Neural cell (in vitro differentiated cells): ENCODE measurements around the gene PTTG1IP. TPM values are rescaled to one million over a fixed set of nuclear protein-coding genes. Genes with fewer than 3 reads are reported as not detected.

Source experiments
- H2AFZ ChIP-seq: fragments of 200-600, 300-800 bp; sonication (generic), shearing (Covaris generic); 2 replicates; pipeline ENCODE4 v1.6.0; 2014; ENCODE audit warnings: low read depth, mild to moderate bottlenecking, antibody characterized with exemption, low read length, moderate library complexity
- H3F3A ChIP-seq: fragments of 200-600 bp; shearing (Covaris generic); 2 replicates; pipeline ENCODE4 v1.6.1; 2016; ENCODE audit warnings: mild to moderate bottlenecking, moderate library complexity, mixed read lengths, antibody characterized with exemption, low read length; ENCODE audit not compliant: insufficient read depth, poor library complexity, severe bottlenecking
- H3K27ac ChIP-seq: fragments of 200-600, 300-800 bp; sonication (generic), shearing (Covaris generic); 2 replicates; pipeline ENCODE4 v1.5.1; 2014; ENCODE audit warnings: mild to moderate bottlenecking, low read length, moderate library complexity
- H3K27me3 ChIP-seq: fragments of 300-800, 200-600 bp; sonication (generic), shearing (Covaris generic); 2 replicates; pipeline ENCODE4 v1.6.0; 2014; ENCODE audit warnings: mild to moderate bottlenecking, low read depth, low read length, moderate library complexity; ENCODE audit not compliant: insufficient read depth
- H3K36me3 ChIP-seq: fragments of 300-800, 200-600 bp; sonication (generic), shearing (Covaris generic); 2 replicates; pipeline ENCODE4 v1.5.1; 2014; ENCODE audit warnings: mild to moderate bottlenecking, antibody characterized with exemption, low read length, moderate library complexity; ENCODE audit not compliant: insufficient read depth
- H3K4me2 ChIP-seq: fragments of 300-800, 200-600 bp; sonication (generic), shearing (Covaris generic); 2 replicates; pipeline ENCODE4 v1.6.0; 2014; ENCODE audit warnings: mild to moderate bottlenecking, low read length
- H3K4me3 ChIP-seq: fragments of 300-800, 200-600 bp; sonication (generic), shearing (Covaris generic); 2 replicates; pipeline ENCODE4 v1.5.1; 2014; ENCODE audit warnings: mild to moderate bottlenecking, low read length, moderate library complexity
- H3K79me2 ChIP-seq: fragments of 200-600 bp; shearing (Covaris generic); replicated peaks from 2 replicates; pipeline ENCODE4 v1.6.0; 2014; ENCODE audit warnings: mild to moderate bottlenecking, low read length, moderate library complexity; ENCODE audit not compliant: insufficient read depth
- H3K9ac ChIP-seq: fragments of 300-800, 200-600 bp; sonication (generic), shearing (Covaris generic); 2 replicates; pipeline ENCODE4 v1.6.1; 2016; ENCODE audit warnings: mild to moderate bottlenecking, low read length, mixed read lengths
- H3K9me2 ChIP-seq: fragments of 200-600 bp; shearing (Covaris generic); 2 replicates; pipeline ENCODE4 v1.6.1; 2016; ENCODE audit warnings: mild to moderate bottlenecking, low read length, mixed read lengths; ENCODE audit not compliant: insufficient read depth
- H3K9me3 ChIP-seq: fragments of 200-600, 300-800 bp; sonication (generic), shearing (Covaris generic); 2 replicates; pipeline ENCODE4 v1.6.1; 2016; ENCODE audit warnings: mild to moderate bottlenecking, mixed run types, low read length, moderate library complexity, mixed read lengths
- H4K20me1 ChIP-seq: fragments of 200-600 bp; shearing (Covaris generic); 2 replicates; pipeline ENCODE4 v1.6.1; 2016; ENCODE audit warnings: mild to moderate bottlenecking, mixed run types; ENCODE audit not compliant: insufficient read depth
- CTCF ChIP-seq: fragments of 450-650 bp; IDR thresholded peaks from 2 replicates; pipeline ENCODE4 v1.5.1; 2014; ENCODE audit warnings: antibody characterized with exemption, mild to moderate bottlenecking, moderate library complexity; ENCODE audit not compliant: poor library complexity, severe bottlenecking
- EP300 ChIP-seq: fragments of 450-650 bp; conservative IDR thresholded peaks from 2 replicates; pipeline ENCODE4 v1.6.1; 2014; ENCODE audit warnings: antibody characterized with exemption, mild to moderate bottlenecking, moderate library complexity; ENCODE audit not compliant: poor library complexity, severe bottlenecking
- EZH2 ChIP-seq: fragments of 200-600, 300-800 bp; shearing (Covaris generic), sonication (generic); IDR thresholded peaks from 2 replicates; pipeline ENCODE4 v1.6.1; 2014; ENCODE audit warnings: antibody characterized with exemption, low read length, borderline replicate concordance, mild to moderate bottlenecking; ENCODE audit not compliant: insufficient read depth, poor library complexity, severe bottlenecking
- MXI1 ChIP-seq: fragments of 450-650 bp; conservative IDR thresholded peaks from 2 replicates; pipeline ENCODE4 v1.6.1; 2014; ENCODE audit warnings: antibody characterized with exemption, mild to moderate bottlenecking; ENCODE audit not compliant: poor library complexity, severe bottlenecking
- RAD21 ChIP-seq: fragments of 450-650 bp; conservative IDR thresholded peaks from 2 replicates; pipeline ENCODE4 v1.6.1; 2014; ENCODE audit warnings: antibody characterized with exemption, mild to moderate bottlenecking, moderate library complexity
- REST ChIP-seq: IDR thresholded peaks from 2 replicates; pipeline ENCODE4 v1.6.1; 2012; ENCODE audit warnings: borderline replicate concordance
- TAF1 ChIP-seq: IDR thresholded peaks from 2 replicates; pipeline ENCODE4 v1.6.1; 2012; ENCODE audit warnings: low read depth
- polyA plus RNA-seq: library from polyadenylated mRNA; depleted of rRNA; stranded (reverse); fragments of >200 nt; gene quantifications from 2 replicates; pipeline ENCODE4 v1.2.3, GENCODE V29; 2014

The PTTG1IP gene
- polyA plus RNA-seq, 1 donor from 2014 or later, result 152 TPM

- H3K27ac ChIP-seq, result no peak overlapping the region
- H3K9me3 ChIP-seq, result no peaks in the 10 kb centered on the region
- H4K20me1 ChIP-seq, result no peaks in the 10 kb centered on the region
- no peaks in the 10 kb centered on the region for H3K79me2 ChIP-seq
- no peak overlapping the region for H2AFZ ChIP-seq
- no peaks in the 10 kb centered on the region for H3K9me2 ChIP-seq
- no peaks in the 10 kb centered on the region for H3K36me3 ChIP-seq
- no peaks in the 10 kb centered on the region for H3K27me3 ChIP-seq
- no peaks in the 10 kb centered on the region for H3F3A ChIP-seq
- TF ChIP-seq TAF1, result no peak
- TF ChIP-seq EP300, result no peak
- TF ChIP-seq REST, result no peak
- no peak overlapping the region for H3K9ac ChIP-seq
- H3K4me2 ChIP-seq, result no peak overlapping the region
- no peak overlapping the region for H3K4me3 ChIP-seq
Measured at GRCh38 chr21:44904141-44904923, 30.8 kb upstream of the PTTG1IP start.

GRCh38 chr21:44903689-44904088 is 30.2 kb upstream of the PTTG1IP start:
- Histone ChIP-seq H3K4me2 (no peak overlapping the region), H2AFZ (no peak overlapping the region), H3K4me3 (no peak overlapping the region), H3K27me3 (no peaks in the 10 kb centered on the region), H3K9me3 (no peaks in the 10 kb centered on the region), H3F3A (no peaks in the 10 kb centered on the region), H3K9me2 (no peaks in the 10 kb centered on the region), H3K9ac (no peak overlapping the region), H3K79me2 (no peaks in the 10 kb centered on the region), H3K27ac (no peak overlapping the region), H4K20me1 (no peaks in the 10 kb centered on the region), H3K36me3 (no peaks in the 10 kb centered on the region)
- TF ChIP-seq EZH2, result no peak
- TF ChIP-seq TAF1, result no peak
- TF ChIP-seq MXI1, result no peak
- TF ChIP-seq REST, result no peak
- no peak for TF ChIP-seq CTCF
- TF ChIP-seq EP300, result no peak
- TF ChIP-seq RAD21, result no peak
